WERI-Rb-1 (cell line): Measurements from ENCODE around the gene SRSF6.
"Not testable (repeated sequence)": the region's sequence is repeated elsewhere in the genome, so short reads cannot be mapped to it uniquely, and the experiment has no call there.

Source experiments
- DNase-seq: peaks from one replicate; pipeline ENCODE4 v3.0.0-alpha.2; 2020
- H3K27ac ChIP-seq: fragments of 250-450 bp; sonication (Bioruptor Pico); 2 replicates; pipeline ENCODE4 v1.5.1; 2020; ENCODE audit warnings: mild to moderate bottlenecking, moderate library complexity
- H3K27me3 ChIP-seq: fragments of 250-450 bp; sonication (Bioruptor Pico); 2 replicates; pipeline ENCODE4 v1.5.1; 2021; ENCODE audit warnings: mild to moderate bottlenecking, low read depth, moderate library complexity; ENCODE audit not compliant: insufficient read depth, severe bottlenecking
- H3K36me3 ChIP-seq: fragments of 250-450 bp; sonication (Bioruptor Pico); 2 replicates; pipeline ENCODE4 v1.5.1; 2020; ENCODE audit warnings: mild to moderate bottlenecking, moderate library complexity
- H3K4me3 ChIP-seq: 2 replicates; pipeline ENCODE4 v1.5.1; 2011; ENCODE audit warnings: low read depth, mild to moderate bottlenecking, control low read depth, low read length
- H3K9me3 ChIP-seq: fragments of 250-450 bp; sonication (Bioruptor Pico); 2 replicates; pipeline ENCODE4 v1.5.1; 2021; ENCODE audit warnings: mild to moderate bottlenecking, moderate library complexity; ENCODE audit not compliant: severe bottlenecking
- TF ChIP-seq, protein P1 (sequence below): IDR thresholded peaks from 2 replicates; pipeline ENCODE4 v1.5.1; 2011; ENCODE audit warnings: low read depth, mild to moderate bottlenecking, control low read depth, inconsistent platforms, low read length

SRSF6 gene

DNA sequence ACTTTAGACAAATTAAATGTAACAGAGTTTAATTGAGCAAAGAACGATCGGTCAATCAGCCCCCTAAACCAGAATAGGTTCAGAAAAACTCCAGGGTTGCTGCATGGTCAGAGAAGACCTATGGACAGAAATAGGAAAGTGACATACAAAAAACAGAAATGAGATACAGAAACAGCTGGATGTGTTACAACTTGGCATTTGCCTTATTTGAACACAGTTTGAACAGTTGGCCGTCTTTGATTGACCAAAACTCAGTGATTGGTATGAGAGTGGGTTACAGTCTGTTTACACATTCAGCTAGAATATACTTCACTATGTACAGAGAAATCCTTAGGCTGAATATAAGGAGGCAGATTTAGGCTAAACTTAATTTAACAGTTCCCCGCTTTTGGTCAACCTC is 19.9 kb downstream of the SRSF6 start:
- TF ChIP-seq, protein P1, sequence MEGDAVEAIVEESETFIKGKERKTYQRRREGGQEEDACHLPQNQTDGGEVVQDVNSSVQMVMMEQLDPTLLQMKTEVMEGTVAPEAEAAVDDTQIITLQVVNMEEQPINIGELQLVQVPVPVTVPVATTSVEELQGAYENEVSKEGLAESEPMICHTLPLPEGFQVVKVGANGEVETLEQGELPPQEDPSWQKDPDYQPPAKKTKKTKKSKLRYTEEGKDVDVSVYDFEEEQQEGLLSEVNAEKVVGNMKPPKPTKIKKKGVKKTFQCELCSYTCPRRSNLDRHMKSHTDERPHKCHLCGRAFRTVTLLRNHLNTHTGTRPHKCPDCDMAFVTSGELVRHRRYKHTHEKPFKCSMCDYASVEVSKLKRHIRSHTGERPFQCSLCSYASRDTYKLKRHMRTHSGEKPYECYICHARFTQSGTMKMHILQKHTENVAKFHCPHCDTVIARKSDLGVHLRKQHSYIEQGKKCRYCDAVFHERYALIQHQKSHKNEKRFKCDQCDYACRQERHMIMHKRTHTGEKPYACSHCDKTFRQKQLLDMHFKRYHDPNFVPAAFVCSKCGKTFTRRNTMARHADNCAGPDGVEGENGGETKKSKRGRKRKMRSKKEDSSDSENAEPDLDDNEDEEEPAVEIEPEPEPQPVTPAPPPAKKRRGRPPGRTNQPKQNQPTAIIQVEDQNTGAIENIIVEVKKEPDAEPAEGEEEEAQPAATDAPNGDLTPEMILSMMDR: no peak
- no peaks in the 10 kb centered on the region for H3K9me3 ChIP-seq
- H3K27ac ChIP-seq: no peak overlapping the region
- no peak overlapping the region for H3K4me3 ChIP-seq
- DNase-seq: no peak
- no peaks in the 10 kb centered on the region for H3K27me3 ChIP-seq
- no peaks in the 10 kb centered on the region for H3K36me3 ChIP-seq

- TF ChIP-seq, protein P1: no peak
- Histone ChIP-seq H3K27ac (no peak overlapping the region), H3K9me3 (peaks cover 7% of the 10 kb centered on the region), H3K36me3 (no peaks in the 10 kb centered on the region), H3K27me3 (no peaks in the 10 kb centered on the region), H3K4me3 (no peak overlapping the region)
- DNase-seq: no peak
Observed at GRCh38 chr20:43490038-43490437, 32.3 kb downstream of the SRSF6 start.

DNA sequence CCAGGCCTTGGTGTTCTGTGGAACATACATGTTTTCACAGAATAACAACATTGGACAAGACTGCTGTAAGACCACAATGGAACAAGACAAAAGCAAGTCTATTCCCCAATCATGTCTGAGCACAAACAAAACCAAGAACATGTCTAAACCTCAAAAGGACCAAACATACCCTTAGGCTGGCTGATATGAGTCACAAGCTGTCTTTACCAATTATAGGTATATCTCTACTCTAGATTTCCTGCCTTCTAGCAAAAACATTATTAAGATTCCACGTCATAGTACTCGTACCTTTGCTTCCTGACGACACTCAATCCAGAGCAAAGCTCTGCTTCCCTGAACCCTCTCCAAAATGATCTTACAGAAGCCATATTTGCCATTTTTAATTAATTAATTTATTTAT is 34.4 kb downstream of the SRSF6 start:
- H3K4me3 ChIP-seq: no peak overlapping the region
- H3K27me3 ChIP-seq: no peaks in the 10 kb centered on the region
- TF ChIP-seq, protein P1: no peak
- no peaks in the 10 kb centered on the region for H3K36me3 ChIP-seq
- no peak for DNase-seq
- no peak overlapping the region for H3K27ac ChIP-seq
- H3K9me3 ChIP-seq: peaks cover 3% of the 10 kb centered on the region

DNA sequence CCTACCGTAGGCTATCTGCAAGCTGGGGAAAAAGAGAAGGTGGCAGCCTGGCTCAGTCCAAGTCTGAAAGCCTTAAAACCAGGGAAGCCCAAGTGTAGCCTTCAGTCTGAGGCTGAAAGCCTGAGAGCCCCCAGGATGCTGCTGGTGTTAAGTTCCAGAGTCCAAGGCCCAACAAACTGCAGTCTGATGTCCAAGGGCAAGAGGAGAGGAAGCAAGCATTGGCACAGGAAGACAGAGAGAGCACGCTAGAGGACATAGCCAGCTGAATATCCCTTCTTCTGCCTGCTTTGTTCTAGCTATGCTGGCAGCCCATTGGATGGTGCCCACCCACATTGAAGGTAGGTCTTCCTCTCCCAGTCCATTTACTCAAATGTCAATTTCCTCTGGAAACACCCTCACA is 37.7 kb downstream of the SRSF6 start:
- TF ChIP-seq, protein P1: no peak
- H3K9me3 ChIP-seq: no peaks in the 10 kb centered on the region
- no peak overlapping the region for H3K4me3 ChIP-seq
- no peaks in the 10 kb centered on the region for H3K36me3 ChIP-seq
- no peak for DNase-seq
- no peak overlapping the region for H3K27ac ChIP-seq
- no peaks in the 10 kb centered on the region for H3K27me3 ChIP-seq

- not testable (repeated sequence) for H3K9me3 ChIP-seq, DNase-seq, H3K27ac ChIP-seq, H3K27me3 ChIP-seq, H3K36me3 ChIP-seq, H3K4me3 ChIP-seq
Observed at GRCh38 chr20:43502021-43502420, 44.3 kb downstream of the SRSF6 start.

DNA sequence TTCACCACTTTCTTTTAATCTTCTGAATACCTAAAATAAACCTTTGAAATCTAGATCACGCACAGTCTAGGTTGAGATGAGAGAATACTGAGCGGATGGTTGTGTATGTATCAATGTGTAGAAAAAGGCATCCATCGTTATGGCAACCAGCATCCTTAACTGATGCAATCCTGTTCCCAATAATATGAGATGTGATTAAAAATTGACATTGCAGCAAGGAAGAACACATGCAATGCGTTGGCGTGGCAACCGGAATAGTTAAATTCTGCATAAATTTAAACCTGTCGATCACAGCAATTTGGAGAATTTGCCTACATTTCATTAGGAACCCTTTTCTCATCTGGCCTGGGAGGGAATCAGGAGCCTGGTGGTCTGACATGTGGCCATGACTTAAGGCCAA is 48.5 kb downstream of the SRSF6 start:
- DNase-seq: no peak
- no peaks in the 10 kb centered on the region for H3K36me3 ChIP-seq
- no peaks in the 10 kb centered on the region for H3K9me3 ChIP-seq
- no peak overlapping the region for H3K27ac ChIP-seq
- TF ChIP-seq, protein P1: no peak
- H3K27me3 ChIP-seq: no peaks in the 10 kb centered on the region
- no peak overlapping the region for H3K4me3 ChIP-seq
